HepG2 (cell line): ENCODE data around the gene HSD17B11. TPM values are rescaled to one million over a fixed set of nuclear protein-coding genes. Genes with fewer than 3 reads are reported as not detected.

ENCODE experiments used
- CENPT ChIP-seq: sonication (generic); formaldehyde crosslinking; IDR thresholded peaks from 2 replicates; pipeline ENCODE4 v1.8.0; 2022; ENCODE audit warnings: low read depth, mild to moderate bottlenecking, moderate library complexity, missing genetic modification reagents
- DRAP1 ChIP-seq: IDR thresholded peaks from 2 replicates; pipeline ENCODE4 v1.6.1; 2016; ENCODE audit warnings: missing genetic modification reagents, missing compliant biosample characterization
- FOXJ3 ChIP-seq: sonication (generic); formaldehyde crosslinking; IDR thresholded peaks from 2 replicates; pipeline ENCODE4 v1.4.0; 2020; ENCODE audit warnings: missing genetic modification reagents, mild to moderate bottlenecking, borderline replicate concordance
- FOXK2 ChIP-seq: fragments of 450-650 bp; IDR thresholded peaks from 2 replicates; pipeline ENCODE4 v1.6.1; 2016
- GLMP ChIP-seq: sonication (generic); formaldehyde crosslinking; IDR thresholded peaks from 2 replicates; pipeline ENCODE4 v1.9.0; 2021; ENCODE audit warnings: missing genetic modification reagents, mild to moderate bottlenecking, borderline replicate concordance
- HNRNPL ChIP-seq: fragments of 200-400 bp; formaldehyde crosslinking; IDR thresholded peaks from 2 replicates; pipeline ENCODE4 v1.6.1; 2017; ENCODE audit warnings: mild to moderate bottlenecking, low read depth, low read length
- IKZF4 ChIP-seq: sonication (generic); formaldehyde crosslinking; IDR thresholded peaks from 2 replicates; pipeline ENCODE4 v1.5.1; 2020; ENCODE audit warnings: borderline replicate concordance, mild to moderate bottlenecking, low read depth, missing genetic modification reagents; ENCODE audit errors: not compliant biosample characterization
- KMT2B ChIP-seq: IDR thresholded peaks from 2 replicates; pipeline ENCODE4 v1.6.1; 2016; ENCODE audit warnings: missing genetic modification reagents, missing compliant biosample characterization
- NAIF1 ChIP-seq: sonication (generic); formaldehyde crosslinking; IDR thresholded peaks from 2 replicates; pipeline ENCODE4 v1.5.0; 2020; ENCODE audit warnings: mild to moderate bottlenecking, missing genetic modification reagents, borderline replicate concordance
- NR1H2 ChIP-seq: sonication (generic); formaldehyde crosslinking; IDR thresholded peaks from 2 replicates; pipeline ENCODE4 v1.8.1; 2022; ENCODE audit warnings: low read depth, missing genetic modification reagents, borderline replicate concordance
- TFDP2 ChIP-seq: sonication (generic); formaldehyde crosslinking; IDR thresholded peaks from 2 replicates; pipeline ENCODE4 v1.4.0; 2020; ENCODE audit warnings: missing genetic modification reagents
- THAP9 ChIP-seq: sonication (generic); formaldehyde crosslinking; IDR thresholded peaks from 2 replicates; pipeline ENCODE4; 2020; ENCODE audit warnings: missing genetic modification reagents, mild to moderate bottlenecking, borderline replicate concordance
- THRA ChIP-seq: sonication (generic); formaldehyde crosslinking; IDR thresholded peaks from 2 replicates; pipeline ENCODE4 v1.4.0; 2020; ENCODE audit warnings: missing genetic modification reagents, borderline replicate concordance
- ZNF343 ChIP-seq: sonication (generic); formaldehyde crosslinking; IDR thresholded peaks from 2 replicates; pipeline ENCODE4 v1.4.0; 2020; ENCODE audit warnings: mild to moderate bottlenecking, missing genetic modification reagents
- ZNF552 ChIP-seq: sonication (generic); formaldehyde crosslinking; IDR thresholded peaks from 2 replicates; pipeline ENCODE4 v1.9.0; 2022; ENCODE audit warnings: missing genetic modification reagents, mild to moderate bottlenecking, borderline replicate concordance
- ZNF670 ChIP-seq: sonication (generic); formaldehyde crosslinking; IDR thresholded peaks from 2 replicates; pipeline ENCODE4 v1.8.0; 2022; ENCODE audit warnings: mild to moderate bottlenecking, missing genetic modification reagents, borderline replicate concordance
- ZNF749 ChIP-seq: sonication (generic); formaldehyde crosslinking; IDR thresholded peaks from 2 replicates; pipeline ENCODE4 v1.8.0; 2022; ENCODE audit warnings: mild to moderate bottlenecking, missing genetic modification reagents, moderate library complexity, borderline replicate concordance
- polyA plus RNA-seq, 8 experiments: library from polyadenylated mRNA; depleted of rRNA in 3 of 8; stranded (reverse) in 7 of 8; unstranded in 1 of 8; fragments of >200 nt; fragmentation: Illumina TruSeq in 4 of 8; extraction: Trizol in 4 of 8; gene quantifications; 2 replicates each; pipeline versions ENCODE4 v1.2.1 to v1.2.3, GENCODE V29; 2011 to 2016; ENCODE audit warnings: low read depth in 4 of 8, missing spikeins in 1 of 8, mixed read lengths in 1 of 8; ENCODE audit not compliant: insufficient read depth in 1 of 8
- total RNA-seq, 5 experiments: library from RNA; depleted of rRNA; stranded (reverse); fragments of >200 nt; fragmentation: Illumina TruSeq; extraction: Trizol; gene quantifications; 2 replicates each; pipeline ENCODE4 v1.2.3, GENCODE V29; 2016; ENCODE audit warnings: low read depth in 1 of 5

Gene HSD17B11
- total and polyA plus RNA-seq, 2 of the 13 experiments (the other 11 are each of a cell fraction or from before 2014, with no cell fraction given) = 121 to 158 TPM

GRCh38 chr4:87422104-87423052 is 31.4 kb upstream of the HSD17B11 start, which contains the start of gene NUDT9 (continued):
- TF ChIP-seq CENPT (CRISPR knock-in tag) = peak; percentile 83; the same call in 1 of the 2 replicates
- peak; percentile 99 for TF ChIP-seq KMT2B
- no peak for TF ChIP-seq GLMP (CRISPR knock-in tag)
- no peak for TF ChIP-seq FOXK2
- TF ChIP-seq DRAP1 (CRISPR knock-in tag) = peak; percentile 49; the same call in 1 of the 2 replicates
- TF ChIP-seq FOXJ3 = peak; percentile 54; the same call in 1 of the 2 replicates
- TF ChIP-seq TFDP2 (CRISPR knock-in tag) = peak; percentile 91
- peak; percentile 67 for TF ChIP-seq ZNF552
- TF ChIP-seq ZNF343 (CRISPR knock-in tag) = peak; percentile 81
- 0 out of 2 replicates have a peak, but pooled peaks have one; percentile 46 for TF ChIP-seq HNRNPL
- TF ChIP-seq NR1H2 = no peak
- TF ChIP-seq THAP9 (CRISPR knock-in tag) = peak; percentile 88; the same call in 1 of the 2 replicates
- TF ChIP-seq ZNF670 = 0 out of 2 replicates have a peak, but pooled peaks have one; percentile 77
- TF ChIP-seq IKZF4 (CRISPR knock-in tag) = peak; percentile 91
- TF ChIP-seq THRA = 0 out of 2 replicates have a peak, but pooled peaks have one; percentile 48
- TF ChIP-seq ZNF749 = peak; percentile 90; the same call in 1 of the 2 replicates
- TF ChIP-seq NAIF1 (CRISPR knock-in tag) = peak; percentile 95
